K562 (cell line): Measurements from ENCODE around the gene MARK3. TPM values are rescaled to one million over a fixed set of nuclear protein-coding genes. Genes with fewer than 3 reads are reported as not detected.

ENCODE experiments used
- FOXA3 ChIP-seq, 2 experiments: fragments of 450-650 bp in 1 of 2; sonication (generic) in 1 of 2; formaldehyde crosslinking; IDR thresholded peaks in 1 of 2; conservative IDR thresholded peaks in 1 of 2; 2 replicates each; pipeline versions ENCODE4 v1.4.0 to v1.8.0; 2020 to 2022; ENCODE audit warnings: mild to moderate bottlenecking in 2 of 2, missing genetic modification reagents in 1 of 2
- L3MBTL2 ChIP-seq: fragments of 450-650 bp; IDR thresholded peaks from 2 replicates; pipeline ENCODE4 v1.6.1; 2016; ENCODE audit warnings: mild to moderate bottlenecking, moderate library complexity
- MLX ChIP-seq, 2 experiments: fragments of 450-650 bp in 1 of 2; sonication (generic) in 1 of 2; formaldehyde crosslinking; conservative IDR thresholded peaks; 2 replicates each; pipeline versions ENCODE4 v1.4.0 to v1.8.1; 2020 to 2022; ENCODE audit warnings: mild to moderate bottlenecking in 1 of 2, missing genetic modification reagents in 1 of 2
- MTA2 ChIP-seq: fragments of 450-650 bp; IDR thresholded peaks from 2 replicates; pipeline ENCODE4 v1.6.1; 2016; ENCODE audit warnings: low read depth
- RBM39 ChIP-seq: fragments of 200-400 bp; formaldehyde crosslinking; optimal IDR thresholded peaks from 2 replicates; pipeline ENCODE3; 2018; ENCODE audit warnings: low read depth, low read length
- SMARCE1 ChIP-seq: fragments of 450-650 bp; IDR thresholded peaks from 2 replicates; pipeline ENCODE4 v1.7.1; 2016; ENCODE audit warnings: mild to moderate bottlenecking
- ZNF318 ChIP-seq, 2 experiments: fragments of 450-650 bp; IDR thresholded peaks; 2 replicates each; pipeline ENCODE4 v1.6.1; 2016; ENCODE audit warnings: mild to moderate bottlenecking in 2 of 2, borderline replicate concordance in 1 of 2, low read depth in 1 of 2, moderate library complexity in 1 of 2
- ZNF518B ChIP-seq: fragments of 250-450 bp; sonication (Bioruptor Pico); IDR thresholded peaks from 2 replicates; pipeline ENCODE4 v1.5.0; 2021; ENCODE audit warnings: mild to moderate bottlenecking, moderate library complexity
- ZSCAN32 ChIP-seq: fragments of 450-650 bp; formaldehyde crosslinking; IDR thresholded peaks from 2 replicates; pipeline ENCODE4 v1.4.0; 2020; ENCODE audit warnings: mild to moderate bottlenecking, moderate library complexity
- polyA plus RNA-seq, 8 experiments: library from polyadenylated mRNA; depleted of rRNA in 4 of 8; stranded (reverse) in 5 of 8; unstranded in 3 of 8; fragments of >200 nt; fragmentation: Nextera tagmentation in 2 of 8; fragmentation: Illumina TruSeq in 1 of 8; extraction: Ambion mirVana in 2 of 8; extraction: Trizol in 1 of 8; gene quantifications; 2 replicates each; pipeline versions ENCODE4 v1.2.1 to v1.2.3, GENCODE V29; 2011 to 2014; ENCODE audit warnings: inconsistent platforms in 1 of 8, missing spikeins in 1 of 8
- total RNA-seq, 7 experiments: library from RNA; depleted of rRNA in 6 of 7; stranded (reverse); fragments of >200 nt in 6 of 7; fragmentation: Illumina TruSeq in 2 of 7; extraction: Trizol in 2 of 7; gene quantifications; 2 replicates each; pipeline versions ENCODE4 v1.2.1 to v1.2.3, GENCODE V29; 2011 to 2021; ENCODE audit warnings: low replicate concordance in 1 of 7
- TF ChIP-seq, protein P1 (sequence below): fragments of 450-650 bp; IDR thresholded peaks from one replicate; pipeline ENCODE4 v1.6.1; 2018; ENCODE audit warnings: mild to moderate bottlenecking, moderate library complexity; ENCODE audit not compliant: partially characterized antibody

Gene MARK3
- total and polyA plus RNA-seq, 9 of the 15 experiments (the other 6 are each of a cell fraction or from before 2014, with no cell fraction given) = 10.1 to 68.7 (median 56.3) TPM

- TF ChIP-seq ZNF318 (IDR thresholded peaks at IDR 0.05; ENCODE audit: borderline replicate concordance in 1 of 2, low read depth in 1 of 2) (no peak), ZSCAN32 (CRISPR knock-in tag) (no peak), FOXA3 (CRISPR knock-in tag; conservative IDR thresholded peaks at IDR 0.05 in 1 of 2, IDR thresholded peaks at IDR 0.05 in 1 of 2) (no peak), RBM39 (no peak), ZNF518B (no peak), MLX (CRISPR knock-in tag; conservative IDR thresholded peaks at IDR 0.05) (no peak), MTA2 (no peak), SMARCE1 (no peak), L3MBTL2 (peak; percentile 81)
- TF ChIP-seq, protein P1, sequence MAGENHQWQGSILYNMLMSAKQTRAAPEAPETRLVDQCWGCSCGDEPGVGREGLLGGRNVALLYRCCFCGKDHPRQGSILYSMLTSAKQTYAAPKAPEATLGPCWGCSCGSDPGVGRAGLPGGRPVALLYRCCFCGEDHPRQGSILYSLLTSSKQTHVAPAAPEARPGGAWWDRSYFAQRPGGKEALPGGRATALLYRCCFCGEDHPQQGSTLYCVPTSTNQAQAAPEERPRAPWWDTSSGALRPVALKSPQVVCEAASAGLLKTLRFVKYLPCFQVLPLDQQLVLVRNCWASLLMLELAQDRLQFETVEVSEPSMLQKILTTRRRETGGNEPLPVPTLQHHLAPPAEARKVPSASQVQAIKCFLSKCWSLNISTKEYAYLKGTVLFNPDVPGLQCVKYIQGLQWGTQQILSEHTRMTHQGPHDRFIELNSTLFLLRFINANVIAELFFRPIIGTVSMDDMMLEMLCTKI = no peak
Measured at GRCh38 chr14:103520657-103521437, 135.6 kb downstream of the MARK3 start (continued).
